Mucosa of gallbladder (tissue), 1 donor: Measurements from ENCODE around the gene MANBA. TPM values are rescaled to one million over a fixed set of nuclear protein-coding genes. Genes with fewer than 3 reads are reported as not detected.
A peak's percentile ranks its signal among the peaks of the same experiment; 100 is the strongest.

ENCODE experiments used
- DNase-seq: peaks from one replicate; pipeline ENCODE4 v3.0.0-alpha.2; 2020; ENCODE audit warnings: low spot score
- total RNA-seq: library from RNA; stranded (reverse); gene quantifications from one replicate; pipeline ENCODE4 v1.2.1, GENCODE V29; 2021
- donor health status: DM: no; HTN: no; CAD: no.

MANBA gene
- total RNA-seq, 1 donor from 2014 or later: 42.1 TPM

DNA sequence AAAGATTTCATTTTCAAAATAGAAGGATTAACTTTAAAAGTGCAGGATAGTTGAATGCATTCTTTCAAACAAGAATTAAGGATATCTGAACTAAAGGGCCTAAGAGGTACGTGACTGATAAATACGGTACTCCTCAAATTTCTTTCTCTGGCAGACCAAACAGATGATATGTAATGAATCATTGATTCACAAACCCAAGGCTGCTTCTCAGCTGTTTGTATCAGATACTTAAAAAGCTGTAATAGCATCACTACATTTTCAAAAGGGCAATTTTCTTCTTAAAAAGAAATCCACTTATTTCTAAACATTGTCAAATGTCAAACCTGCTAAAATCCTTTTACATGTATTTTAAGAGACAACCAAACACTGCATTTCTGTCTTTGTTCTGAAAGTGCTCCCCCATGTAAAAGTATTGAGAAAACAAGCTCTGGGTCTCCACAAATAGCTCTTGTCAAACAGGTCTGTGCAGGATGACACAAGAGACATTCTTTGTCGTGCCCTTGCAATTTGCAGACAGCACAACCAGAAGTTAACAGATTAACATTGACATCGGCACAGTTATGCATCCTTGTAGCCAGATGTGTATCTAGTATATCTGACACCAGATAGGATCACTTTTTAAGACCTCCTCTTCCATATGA is 82.0 kb downstream of the MANBA start:
- no peak for DNase-seq

DNA sequence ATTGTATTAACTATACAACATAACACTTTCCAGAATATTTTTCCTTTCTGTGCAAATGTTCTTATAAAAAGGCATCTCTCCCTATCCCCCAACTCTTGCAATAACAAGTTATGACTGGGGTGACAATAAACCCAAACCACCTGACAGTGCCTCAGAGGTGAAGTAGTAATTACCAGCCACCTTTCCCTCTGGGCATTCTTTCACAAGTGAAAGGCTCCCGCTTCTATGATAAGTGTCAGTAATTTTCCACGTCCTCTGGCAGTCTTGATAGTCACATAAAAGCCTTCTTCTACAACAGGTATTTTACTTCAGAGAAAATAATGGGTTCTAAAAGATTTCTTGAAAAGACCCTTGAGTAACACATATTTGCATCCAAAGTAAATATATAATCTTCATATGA is 82.7 kb downstream of the MANBA start:
- DNase-seq: no peak

DNA sequence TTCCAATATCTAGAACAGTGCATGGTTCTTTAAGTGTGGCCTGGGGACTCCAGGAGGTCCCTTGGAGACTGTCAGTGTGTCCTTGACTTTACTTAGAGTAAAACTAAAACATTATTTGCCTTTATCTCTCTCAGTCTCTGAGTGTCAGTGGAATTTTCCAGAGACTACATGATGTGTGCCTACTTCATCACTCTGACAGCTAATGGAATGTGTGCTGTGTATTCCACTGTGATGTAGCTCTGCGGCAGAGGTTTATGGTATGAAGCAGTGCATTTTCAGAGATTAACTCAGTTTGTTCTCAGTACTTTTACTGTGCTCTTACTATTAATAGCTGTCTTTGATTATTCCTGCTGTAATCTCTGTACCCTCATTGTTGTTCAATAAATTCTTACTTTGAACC is 85.6 kb downstream of the MANBA start:
- DNase-seq: no peak

DNA sequence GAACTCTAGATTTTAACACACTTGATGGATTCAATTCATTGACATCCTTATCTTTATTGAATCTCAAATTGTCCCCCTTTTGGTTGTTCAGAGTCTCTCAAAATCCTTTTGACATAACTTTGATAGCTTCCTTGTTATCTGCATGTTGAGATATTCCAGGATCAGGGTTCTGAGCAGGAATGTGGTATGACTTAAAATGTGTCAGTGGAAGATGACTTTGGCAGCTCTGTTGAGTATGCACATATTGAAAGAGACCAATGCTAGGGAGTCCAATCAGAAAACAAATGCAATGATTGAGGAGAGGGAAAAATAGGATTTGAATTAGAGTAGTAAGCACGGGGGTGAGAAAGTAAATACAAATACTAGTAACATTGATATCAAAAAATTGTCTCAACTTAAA is 93.8 kb downstream of the MANBA start:
- no peak for DNase-seq

DNA sequence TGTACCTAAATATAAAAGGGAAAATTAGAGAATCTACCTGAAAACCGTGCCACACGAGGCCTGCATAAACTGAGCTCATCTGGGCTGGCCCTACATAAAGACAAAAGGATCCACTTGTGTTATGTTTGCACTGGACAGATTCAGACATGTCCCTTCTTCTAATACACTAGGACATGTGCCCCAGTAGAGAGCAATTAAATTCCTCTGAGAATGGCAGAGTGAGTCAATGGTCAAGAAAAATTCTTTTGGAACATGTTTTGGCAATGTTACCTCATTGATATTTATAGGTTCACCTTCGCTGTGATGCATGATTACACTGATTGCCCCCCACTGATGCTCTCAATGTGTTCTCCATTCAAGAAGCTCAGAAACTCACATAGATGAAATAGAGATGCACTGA is 95.2 kb downstream of the MANBA start:
- no peak for DNase-seq

DNA sequence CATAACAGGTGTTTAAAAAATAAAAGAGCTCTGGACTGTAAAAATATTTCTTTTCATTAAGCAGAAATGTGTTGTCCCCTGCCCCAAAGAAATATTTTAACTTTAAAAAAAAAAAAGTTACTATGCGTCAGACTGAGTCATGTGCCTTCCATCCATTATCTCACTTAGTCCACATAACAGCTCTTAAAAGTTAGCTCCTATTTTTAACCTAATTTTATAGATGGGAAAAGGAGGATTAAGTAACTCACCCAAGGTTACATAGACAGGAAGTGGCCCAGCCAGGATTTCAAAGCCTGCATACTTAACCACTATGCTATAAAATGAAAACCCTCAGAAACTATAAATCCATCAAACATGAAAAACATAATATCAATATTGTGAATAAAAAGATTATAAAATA is 97.7 kb downstream of the MANBA start:
- no peak for DNase-seq

DNA sequence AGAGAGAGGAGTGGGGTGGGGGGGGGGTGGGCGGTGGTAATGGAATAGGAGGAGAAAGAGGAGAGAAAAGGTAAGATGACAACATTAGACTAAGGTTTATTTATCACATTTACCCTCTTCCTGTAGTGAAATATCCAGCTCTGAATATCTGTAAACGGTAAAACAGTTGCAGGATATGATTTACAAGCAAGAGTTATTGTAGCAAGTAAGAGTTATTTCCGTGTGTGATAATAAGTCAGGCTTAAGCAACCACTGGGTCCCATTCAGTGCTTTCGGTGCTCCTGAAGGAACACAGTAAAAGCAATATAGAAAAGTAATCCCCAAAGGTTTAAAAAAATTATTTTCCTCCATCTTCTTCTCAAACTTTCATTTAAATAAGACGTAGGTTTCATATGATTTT is 103.6 kb downstream of the MANBA start:
- no peak for DNase-seq

DNA sequence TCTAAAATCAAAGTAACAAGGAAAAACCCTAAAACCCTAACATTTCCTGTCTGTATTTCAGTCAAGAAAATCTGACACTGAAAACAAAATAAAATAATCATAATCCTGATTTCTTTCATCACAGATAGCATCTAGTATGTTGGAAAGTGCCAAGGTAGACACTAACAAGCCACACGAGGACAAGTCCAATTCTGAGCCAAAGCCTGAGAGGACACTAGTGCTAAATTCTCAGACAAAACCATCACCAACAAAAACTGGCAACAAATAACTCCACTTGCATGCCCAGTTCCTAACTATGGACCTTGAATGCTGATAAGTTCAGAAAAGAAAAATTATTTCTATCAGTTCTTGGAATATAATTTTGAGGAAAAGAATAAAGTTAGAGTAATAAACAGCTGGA is 113.7 kb downstream of the MANBA start:
- no peak for DNase-seq

DNA sequence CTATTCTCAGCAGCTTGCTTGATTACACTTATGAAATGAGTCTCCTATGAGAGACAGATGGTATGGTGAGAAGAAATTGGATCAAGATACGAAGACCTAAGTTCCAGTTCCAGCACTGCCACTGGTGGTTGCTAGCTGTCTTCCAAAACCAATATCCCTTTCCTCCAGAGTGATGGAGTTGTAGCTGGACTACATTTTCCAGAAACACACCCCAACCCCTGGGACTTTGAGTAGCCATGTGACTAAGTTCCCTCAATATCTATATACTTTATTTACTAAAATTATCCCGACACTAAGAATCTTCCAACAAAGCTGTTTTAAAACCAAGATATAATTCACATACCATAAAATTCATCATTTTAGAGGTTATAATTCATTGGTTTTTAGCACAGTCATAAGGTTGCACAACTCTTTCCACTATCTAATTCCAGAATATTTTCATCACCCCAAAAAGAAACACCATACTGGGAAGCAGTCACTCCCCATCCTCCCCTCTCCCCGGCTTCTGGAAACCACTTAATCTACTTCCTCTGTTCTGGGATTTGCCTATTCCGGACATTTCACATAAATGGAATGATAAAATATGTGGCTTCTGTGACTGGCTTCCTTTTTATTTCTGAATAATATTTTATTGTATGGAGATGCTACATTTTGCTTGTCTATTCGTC is 118.0 kb downstream of the MANBA start:
- no peak for DNase-seq

DNA sequence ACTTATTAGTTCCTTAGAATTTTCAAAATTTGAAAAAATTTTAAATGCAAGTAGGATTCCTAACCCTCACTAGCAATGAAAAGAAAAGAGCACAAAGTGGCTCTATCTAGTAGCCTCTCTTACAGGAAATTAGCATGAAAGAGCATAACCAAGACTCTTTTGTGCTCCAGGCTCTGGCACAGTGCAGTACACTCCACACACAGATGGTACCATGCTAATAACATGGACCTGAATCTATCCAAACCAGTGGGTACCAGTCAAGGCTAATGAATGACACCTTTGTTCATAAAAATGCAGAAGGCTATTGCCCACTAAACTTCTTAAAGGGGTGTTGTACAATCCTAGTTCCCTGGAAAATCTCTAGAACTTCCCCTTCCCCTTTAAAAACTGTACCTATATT is 119.0 kb downstream of the MANBA start:
- no peak for DNase-seq

DNA sequence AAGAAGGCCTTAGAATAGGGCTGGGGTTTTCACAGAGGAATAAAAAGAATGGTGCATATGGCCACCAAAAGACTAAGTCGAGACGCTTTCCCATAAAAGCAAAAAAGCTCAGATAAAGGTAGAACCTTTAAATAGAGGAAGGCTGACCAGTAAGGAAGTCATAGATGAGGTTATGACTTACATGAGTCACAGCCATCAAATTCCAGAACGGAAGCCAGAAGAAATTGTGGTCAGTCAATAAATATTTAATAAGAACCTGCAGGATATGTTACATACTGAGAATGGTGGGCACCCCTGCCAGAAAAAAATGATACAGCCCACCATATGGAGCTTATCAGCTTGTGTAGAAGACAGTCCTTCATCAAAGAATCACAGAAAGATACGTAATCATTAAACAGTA is 120.1 kb downstream of the MANBA start:
- DNase-seq: no peak

DNA sequence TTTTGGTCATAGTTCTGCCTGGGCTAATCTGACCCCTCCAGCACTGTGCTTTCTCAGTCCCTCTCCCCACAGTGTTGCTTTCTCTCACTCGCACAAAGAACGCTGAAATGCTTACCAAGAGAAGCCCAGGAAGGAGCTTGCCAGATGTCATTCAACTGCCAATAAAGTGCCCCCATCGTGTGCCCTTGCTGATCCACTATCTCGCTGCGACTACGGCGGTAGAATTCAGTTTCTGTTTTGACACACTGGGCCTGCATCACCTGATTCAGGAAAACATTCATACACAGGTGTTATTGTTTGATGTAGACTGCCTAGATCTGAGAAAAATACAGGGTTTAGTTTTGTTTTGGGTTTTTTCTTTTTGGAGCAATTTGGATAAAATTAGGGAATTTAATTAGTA is 121.2 kb downstream of the MANBA start:
- DNase-seq: no peak

DNA sequence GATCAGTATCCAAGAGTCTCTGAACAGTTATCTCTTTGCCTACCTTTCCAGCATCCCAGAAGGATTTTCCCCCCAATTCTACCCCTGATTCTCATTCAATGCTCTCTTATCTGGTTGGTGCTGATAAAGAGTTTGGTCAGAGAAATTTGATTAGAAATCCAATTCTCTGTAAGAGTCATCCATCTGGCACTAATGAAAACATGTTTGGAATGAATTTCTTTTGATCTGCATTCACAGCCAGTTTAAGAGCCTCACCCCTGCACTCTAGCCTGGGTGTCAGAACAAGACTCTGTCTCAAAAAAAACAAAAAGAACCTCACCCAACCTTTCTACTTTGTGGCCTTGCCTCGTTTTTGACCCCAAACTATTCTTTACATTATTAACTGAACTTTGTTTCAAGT is 122.1 kb downstream of the MANBA start:
- no peak for DNase-seq

DNA sequence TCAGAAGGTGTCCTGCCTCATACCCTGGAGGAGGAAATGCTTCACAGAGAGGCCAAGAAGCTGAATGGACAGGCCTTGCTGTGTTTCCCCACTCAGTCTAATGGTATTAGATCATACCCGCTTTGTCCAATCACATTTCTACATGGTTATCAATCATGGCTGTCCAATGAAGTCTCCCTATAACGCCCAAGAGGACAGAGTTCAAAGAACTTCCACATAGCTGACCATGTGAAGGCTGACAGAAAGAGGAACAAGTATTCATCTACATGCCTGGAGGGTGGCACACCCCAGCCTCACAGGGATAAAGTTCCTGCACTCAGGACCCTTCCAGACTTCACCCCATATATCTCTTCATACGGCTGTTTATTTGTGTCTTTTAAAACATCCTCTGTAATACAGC is 123.4 kb downstream of the MANBA start:
- DNase-seq: no peak

DNA sequence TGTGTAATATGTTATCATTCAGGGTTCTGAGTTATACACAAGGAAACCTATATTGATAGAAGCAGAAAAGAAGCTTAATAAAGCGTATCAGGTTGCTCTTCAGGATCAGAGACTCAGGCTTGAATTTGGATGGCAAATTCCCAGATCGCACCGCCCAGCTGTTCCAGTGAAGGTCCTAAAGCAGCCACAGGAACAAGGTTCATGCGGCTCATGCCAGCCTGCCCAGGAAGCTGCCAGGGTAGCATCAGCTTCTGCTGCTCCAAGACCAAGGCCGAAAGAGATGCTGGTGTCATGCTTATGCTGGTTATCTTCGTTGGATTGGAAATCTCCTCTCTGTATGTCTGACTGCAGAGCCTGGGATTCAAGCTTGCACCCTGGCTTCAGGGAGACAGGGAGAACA is 127.7 kb downstream of the MANBA start:
- no peak for DNase-seq

DNA sequence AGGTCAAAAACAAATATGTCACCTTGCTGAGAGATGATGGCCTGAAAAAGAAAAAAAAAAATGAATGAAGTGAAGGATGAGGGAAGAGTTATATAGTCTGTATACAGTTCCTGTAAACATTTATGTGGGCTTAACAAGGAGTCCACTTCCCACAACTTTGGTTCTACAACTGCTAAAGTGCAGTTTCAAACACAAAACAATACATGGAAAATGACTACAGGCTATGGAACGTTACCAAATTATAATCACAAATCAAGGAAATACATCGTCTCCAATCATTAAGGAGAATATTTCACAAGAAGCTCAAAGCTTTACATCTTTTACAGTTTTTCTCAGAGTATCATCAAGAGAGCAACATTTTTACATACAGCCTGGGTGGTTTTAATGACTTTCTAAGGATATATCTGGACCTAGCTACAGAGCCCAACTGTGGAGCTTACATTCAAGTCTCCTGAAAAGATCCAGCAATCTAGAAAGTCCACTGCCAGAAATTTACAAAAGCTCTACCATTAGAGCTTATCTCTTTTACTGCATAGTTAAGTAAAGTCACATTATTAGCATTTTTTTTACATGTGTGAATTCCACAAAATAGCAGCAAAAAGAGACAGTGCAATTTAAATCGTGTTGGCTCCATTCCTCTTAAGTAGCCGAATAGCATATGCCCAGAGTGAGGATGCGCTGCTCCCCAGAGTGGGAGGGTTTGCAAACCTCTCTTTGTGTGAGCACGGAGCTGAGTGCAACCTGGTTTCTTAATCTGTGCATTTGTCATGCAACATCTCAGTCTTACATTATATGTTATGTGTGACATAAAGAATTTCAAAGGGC is 128.3 kb downstream of the MANBA start:
- no peak for DNase-seq

DNA sequence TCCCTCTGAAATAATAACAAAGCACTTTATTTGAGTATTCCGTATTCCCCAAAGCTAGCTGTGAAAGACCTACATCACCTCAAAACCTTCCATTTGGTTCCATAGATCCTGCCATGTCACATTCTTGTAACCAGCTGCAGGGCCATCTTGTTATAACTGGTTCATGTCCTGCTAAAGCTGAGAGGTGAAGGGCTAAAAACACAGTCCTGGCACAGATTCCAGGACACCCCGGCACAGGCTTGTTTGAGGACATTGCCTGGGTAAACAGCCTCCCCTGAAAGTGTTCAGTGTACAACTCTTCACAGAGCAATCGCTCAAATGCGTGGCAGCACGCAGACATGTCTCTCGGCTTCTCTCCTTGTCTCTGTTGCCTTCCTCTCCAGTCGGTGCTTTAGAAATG is 129.2 kb downstream of the MANBA start:
- no peak for DNase-seq

DNA sequence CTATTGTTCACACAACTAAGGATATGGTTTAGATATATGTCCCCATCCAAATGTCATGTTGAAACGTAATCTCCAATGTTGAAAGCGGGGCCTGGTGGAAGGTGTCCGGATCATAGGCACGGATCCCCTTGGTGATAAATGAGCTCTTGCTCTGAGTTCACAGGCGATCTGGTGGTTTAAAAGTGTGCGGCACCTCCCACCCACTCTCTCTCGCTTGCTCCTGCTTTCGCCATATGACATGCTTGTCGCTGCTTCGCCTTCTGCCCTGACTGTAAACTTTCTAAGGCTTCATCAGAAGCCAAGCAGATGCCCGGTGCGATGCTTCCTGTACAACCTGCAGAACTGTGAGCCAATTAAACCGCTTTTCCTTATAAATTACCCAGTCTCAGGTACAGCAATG is 131.1 kb downstream of the MANBA start:
- no peak for DNase-seq

DNA sequence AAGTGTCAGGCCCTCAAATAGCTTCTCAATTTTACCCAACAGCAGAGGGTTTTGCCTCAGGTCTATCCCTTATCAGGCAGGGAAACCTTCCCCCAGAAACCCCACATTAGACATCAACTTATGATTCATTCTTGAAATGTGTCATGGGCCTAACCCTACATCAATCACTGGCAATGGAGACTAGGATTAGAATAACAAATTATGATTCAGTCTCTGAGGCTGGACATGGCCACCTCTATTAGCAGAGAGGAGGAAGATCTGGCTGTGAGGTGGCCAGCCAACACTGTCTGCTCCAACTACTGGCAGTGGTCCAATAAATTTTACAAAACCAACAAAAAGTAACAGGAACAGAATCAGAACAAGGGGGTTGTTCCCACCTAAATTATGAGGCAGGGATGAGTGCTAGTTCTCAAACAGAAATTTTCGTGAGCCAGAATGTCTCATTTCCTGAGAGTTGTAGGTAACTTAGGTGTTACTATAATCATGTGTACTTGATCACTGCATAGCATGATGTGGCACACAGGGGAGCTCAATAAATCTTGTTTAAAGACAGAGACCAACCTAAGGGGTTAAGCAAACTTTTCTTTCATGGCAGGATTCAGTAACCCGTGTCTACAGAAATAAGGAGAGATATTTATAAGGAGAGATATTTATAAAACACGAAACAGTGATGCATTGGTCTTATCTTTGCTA is 132.8 kb downstream of the MANBA start:
- no peak for DNase-seq

DNA sequence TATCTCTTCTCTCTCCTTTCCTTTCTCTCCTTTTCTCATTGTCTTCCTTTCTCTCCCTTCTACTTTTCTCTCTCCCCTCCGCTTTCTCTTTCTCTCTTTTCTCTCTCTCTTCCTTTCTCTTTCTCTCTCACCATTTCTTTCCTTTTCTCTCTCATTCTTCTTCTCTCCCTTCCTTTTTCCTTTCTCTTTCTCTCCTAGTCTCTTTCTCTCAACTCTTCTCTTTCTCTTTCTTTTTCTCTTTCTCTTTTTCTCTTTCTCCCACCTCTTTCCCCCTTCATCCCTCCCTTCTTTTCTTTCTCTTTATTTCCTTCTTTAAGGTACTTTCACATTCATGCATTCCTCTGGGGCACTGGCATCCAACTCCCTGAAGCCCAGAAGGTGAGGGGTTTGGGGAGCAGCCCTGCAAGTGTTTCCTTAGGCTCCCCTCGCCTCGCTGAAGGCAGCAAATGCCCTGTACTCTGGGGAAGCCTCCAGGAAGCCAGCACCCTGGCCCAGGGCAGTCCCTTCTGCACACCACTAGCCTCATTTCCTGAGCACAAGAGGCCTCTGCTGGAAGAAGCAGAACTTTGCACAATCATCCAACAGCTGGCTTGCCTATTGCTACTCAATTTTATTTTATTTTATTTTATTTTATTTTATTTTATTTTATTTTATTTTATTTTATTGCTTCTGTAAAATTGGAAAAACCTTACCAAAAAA is 135.4 kb downstream of the MANBA start:
- peak; percentile 68 for DNase-seq

DNA sequence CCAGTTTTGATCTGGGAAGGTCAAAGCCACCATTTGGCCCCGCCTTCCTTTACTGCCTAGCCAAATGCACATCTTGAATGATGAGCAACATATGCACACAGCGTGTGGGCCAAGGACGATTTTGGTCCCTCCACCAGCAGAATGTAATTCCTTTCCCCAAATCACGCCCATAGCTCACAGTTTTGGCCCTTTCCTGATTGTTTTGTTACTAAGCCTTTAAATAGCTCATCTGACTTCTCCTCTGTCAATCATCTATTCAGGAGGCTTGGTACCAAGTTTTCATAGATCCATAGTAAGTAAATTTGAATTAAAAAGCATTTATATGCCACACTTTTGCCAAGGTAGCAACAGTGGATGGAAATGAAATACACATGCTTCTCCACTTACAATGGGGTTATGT is 136.3 kb downstream of the MANBA start:
- no peak for DNase-seq

DNA sequence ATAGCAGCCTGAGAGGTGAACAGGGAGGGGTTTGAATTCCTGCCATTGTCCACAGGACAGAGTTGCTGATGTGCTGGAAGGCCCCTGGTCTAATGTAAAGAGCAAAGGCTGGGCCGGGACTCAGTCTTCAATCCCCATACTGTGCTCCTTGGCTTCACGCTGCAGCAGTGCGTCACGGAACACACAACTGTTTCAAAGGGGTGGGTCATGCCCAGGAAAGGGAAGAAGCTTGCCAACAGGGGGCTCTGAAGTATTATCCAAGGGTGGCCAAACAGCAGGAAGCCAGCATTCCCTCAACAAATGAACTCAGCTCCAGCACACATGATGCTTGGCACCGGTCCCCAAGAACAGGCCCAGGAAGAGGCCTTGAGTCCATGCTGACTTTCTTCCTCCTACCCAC is 137.1 kb downstream of the MANBA start:
- no peak for DNase-seq
